NCI-H1048 (cell line): ENCODE results near the gene UGT2A2.

Experiments
- DNase-seq: peaks from one replicate; lab custom pipeline; 2025; lab: John Stamatoyannopoulos, UW

Gene UGT2A2

DNA sequence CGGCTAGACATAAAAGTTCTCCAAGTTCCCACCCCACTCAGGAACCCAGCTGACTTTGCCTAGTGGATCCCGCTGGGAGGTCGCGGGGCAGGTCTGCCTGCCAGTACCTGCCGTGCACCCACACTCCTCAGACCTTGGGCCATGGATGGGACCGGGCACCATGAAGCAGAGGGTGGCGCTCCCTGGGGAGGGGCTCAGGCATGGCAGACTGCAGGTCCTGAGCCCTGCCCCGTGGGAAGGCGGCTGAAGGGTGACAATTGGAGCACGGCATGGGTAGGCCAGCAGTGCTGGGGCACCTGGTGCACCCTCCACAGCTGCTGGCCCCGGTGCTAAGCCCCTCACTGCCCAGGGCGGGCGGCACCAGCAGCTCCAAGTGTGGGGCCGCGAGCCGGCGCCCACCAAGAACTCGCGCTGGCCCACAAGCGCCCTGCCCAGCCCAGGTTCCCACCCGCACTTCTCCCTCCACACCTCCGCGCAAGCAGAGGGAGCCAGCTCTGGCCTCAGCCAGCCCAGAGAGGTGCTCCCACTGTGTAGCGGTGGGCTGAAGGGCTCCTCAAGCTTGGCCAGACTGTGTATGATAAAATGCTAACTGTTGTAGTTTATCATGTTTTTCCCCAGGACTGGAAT is 63.1 kb downstream of the UGT2A2 start:
- DNase-seq = no peak

DNA sequence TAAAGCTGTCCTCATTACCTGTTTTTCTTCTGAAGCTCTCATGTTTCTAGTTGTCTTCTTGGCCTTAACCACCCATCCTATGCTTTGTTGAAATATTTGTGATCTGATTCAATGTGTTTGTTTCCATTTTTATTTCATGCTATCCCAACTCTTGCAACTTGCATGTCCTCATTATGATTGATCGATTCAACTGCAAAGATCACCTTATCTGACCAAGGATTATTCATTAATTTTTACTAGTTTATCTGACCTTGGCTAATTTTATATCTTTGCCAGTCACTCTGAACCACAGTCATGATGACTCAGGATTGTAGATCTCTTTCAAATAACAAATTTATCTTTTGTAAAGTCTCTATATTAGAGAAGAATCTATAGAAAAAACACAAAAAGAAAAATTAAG is 70.7 kb downstream of the UGT2A2 start:
- DNase-seq = no peak

DNA sequence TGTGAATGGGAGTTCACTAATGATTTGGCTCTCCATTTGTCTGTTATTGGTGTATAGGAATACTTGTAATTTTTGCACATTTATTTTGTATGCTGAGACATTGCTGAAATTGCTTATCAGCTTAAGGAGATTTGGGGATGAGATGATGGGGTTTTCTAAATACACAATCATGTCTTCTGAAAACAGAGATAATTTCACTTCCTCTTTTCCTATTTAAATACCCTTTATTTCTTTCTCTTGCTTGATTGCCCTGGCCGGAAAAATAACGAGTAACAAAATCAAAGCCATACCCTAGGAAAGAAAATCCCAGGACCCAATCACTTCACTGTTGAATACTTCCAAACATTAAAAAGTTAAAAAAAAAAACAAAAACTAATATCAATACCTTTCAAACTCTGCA is 76.0 kb downstream of the UGT2A2 start:
- DNase-seq = no peak

DNA sequence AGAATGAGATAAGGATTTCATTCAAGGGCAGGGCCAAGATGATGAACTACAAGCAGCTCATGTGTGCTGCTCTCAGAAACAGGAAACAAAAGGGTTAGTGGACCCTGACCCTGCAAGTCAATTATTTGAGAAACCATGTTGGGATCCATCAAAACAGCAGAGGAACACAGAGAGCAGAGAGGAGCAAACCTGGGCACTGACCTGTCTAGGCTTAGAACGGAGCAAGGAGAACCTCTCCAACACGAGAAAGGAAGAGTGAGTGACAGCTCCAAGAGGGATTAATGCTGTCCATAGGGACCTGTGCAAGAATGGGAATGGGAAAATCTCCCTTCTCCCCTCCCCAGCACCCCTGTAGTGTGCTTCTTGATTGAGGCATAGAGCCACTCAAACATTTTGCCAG is 89.8 kb downstream of the UGT2A2 start:
- DNase-seq = no peak

DNA sequence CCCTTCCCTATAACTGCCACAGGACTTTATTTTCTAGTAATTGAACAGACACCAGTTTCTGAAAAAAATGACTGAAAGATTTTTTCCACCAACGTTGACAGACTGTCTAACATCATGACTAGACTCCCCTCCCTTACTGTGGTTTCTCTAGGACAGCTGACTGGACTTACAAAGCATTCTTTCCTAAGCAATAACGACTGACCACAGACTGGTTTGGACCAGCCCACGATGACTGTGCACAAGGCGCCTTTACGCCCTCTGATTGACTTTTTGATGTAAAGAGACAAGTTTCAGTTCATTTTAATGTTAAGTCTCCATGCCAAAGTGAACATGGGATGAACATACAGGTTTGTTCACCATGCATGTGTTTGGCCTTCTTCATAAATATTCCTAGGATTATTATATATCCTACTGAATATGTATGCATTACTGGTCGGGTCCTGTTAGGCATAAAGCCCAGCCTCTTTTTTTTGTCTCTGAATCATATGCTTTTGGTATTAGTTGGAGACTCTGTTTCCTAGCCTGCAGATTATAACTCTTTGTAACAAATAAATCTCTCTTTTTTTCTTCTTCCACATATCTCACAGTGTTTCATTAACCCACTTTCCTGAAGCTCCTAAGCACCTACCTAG is 93.2 kb downstream of the UGT2A2 start:
- no peak for DNase-seq
